H54 (cell line): ENCODE data around the gene MAP1LC3B.
A peak's percentile ranks its signal among the peaks of the same experiment; 100 is the strongest.

Experiments
- DNase-seq: peaks from one replicate; pipeline ENCODE4 v3.0.0; 2011; ENCODE audit warnings: low spot score, mixed read lengths; ENCODE audit not compliant: insufficient read length
- FAIRE-seq: peaks from 3 replicates; lab custom pipeline; 2011; peaks lifted over from hg19 to GRCh38; lab: Jason Lieb, UNC
- POLR2A ChIP-seq: IDR thresholded peaks from 2 replicates; pipeline ENCODE4 v1.6.1; 2011; ENCODE audit warnings: low read depth, mild to moderate bottlenecking, low read length

Gene MAP1LC3B

DNA sequence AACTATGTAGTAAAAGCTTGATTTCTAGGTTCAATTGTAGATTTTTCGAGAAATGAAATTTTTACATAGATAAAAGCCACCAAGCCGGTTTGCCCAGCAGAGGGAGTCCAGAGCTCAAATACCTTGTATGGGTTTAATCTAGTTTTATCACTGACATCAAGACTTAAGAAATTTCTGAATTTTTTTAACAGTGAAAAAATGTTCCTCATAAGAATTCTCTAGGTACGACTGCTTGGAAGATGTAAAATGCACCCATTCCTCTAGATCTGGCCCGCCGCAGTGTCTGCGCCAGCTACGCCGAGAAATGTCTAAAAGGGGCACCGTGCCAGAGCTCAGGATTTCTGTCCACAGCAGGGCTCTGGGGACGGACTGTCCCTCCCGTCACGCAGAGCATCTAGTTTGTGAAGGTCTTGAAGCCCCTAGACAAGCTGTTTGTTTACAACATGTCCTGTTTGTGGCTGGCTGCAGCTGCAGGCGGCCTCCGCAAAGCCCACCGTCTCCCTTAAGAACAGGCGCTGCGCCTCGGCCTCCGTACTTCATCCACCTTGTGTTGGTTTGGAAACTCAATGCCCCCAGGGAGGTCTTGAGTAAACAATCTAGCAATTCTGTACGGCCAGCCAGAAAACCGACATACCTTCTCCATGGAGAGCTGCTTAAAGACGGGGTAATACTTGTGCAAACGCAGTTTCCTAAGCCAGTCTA is 24.8 kb downstream of the MAP1LC3B start:
- no peak for TF ChIP-seq POLR2A
- DNase-seq (peak; percentile 30), FAIRE-seq (no peak)

DNA sequence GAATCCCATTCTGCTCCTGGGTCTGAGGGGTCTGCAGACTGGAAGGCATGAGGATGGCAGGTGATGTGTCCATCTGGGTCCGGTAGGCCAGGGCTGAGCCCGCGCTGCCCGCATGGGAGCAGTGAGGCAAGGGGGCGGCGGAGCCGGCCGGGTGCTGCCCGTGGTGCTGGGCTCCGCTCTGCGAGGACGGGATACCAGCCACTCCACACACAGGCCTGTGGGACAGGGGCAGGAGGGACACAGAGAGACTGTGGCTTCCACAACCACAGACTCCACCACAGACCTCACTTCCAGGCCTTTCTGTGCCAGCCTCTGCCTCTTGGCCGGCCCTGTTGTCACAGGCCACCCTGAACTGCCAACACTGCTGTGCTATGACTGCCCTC is 25.4 kb downstream of the MAP1LC3B start:
- TF ChIP-seq POLR2A: no peak
- DNase-seq: no peak
- no peak for FAIRE-seq

DNA sequence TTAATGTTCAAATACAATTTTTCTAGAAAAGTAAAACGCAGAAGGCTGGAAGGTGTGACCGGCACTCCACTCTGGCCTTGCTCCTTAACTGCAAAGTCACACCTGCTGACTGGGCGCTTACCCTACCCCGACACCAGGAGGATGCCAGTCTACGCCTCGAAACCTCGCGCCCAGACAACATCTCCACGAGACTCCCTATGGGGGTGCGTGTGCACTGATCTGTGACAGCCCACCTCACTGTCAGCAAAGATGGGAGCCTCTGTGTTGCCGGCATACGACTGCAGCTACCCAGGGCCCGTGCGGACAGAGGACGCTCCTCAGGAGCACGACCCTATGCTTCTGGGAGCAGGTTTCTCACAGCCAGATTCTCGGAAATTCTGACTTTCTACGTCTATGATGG is 26.1 kb downstream of the MAP1LC3B start:
- no peak for TF ChIP-seq POLR2A
- no peak for DNase-seq
- FAIRE-seq: no peak

DNA sequence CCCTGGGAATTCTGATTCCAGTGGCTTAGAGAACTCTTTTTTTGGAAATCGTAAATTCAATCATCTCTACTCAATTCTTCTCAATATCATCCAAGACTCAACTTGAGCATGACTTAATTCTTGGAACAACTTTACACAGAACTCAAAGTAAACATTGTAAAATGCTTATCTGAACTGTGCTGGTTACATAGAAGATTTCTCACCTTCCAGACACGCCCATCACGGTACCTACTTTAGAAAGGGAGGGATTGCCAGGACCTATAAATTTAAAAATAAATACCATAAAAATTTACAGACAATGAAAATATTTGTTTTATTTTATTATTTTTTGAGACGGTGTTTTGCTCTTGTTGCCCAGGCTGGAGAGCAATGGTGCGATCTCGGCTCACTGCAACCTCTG is 26.5 kb downstream of the MAP1LC3B start:
- TF ChIP-seq POLR2A: no peak

DNA sequence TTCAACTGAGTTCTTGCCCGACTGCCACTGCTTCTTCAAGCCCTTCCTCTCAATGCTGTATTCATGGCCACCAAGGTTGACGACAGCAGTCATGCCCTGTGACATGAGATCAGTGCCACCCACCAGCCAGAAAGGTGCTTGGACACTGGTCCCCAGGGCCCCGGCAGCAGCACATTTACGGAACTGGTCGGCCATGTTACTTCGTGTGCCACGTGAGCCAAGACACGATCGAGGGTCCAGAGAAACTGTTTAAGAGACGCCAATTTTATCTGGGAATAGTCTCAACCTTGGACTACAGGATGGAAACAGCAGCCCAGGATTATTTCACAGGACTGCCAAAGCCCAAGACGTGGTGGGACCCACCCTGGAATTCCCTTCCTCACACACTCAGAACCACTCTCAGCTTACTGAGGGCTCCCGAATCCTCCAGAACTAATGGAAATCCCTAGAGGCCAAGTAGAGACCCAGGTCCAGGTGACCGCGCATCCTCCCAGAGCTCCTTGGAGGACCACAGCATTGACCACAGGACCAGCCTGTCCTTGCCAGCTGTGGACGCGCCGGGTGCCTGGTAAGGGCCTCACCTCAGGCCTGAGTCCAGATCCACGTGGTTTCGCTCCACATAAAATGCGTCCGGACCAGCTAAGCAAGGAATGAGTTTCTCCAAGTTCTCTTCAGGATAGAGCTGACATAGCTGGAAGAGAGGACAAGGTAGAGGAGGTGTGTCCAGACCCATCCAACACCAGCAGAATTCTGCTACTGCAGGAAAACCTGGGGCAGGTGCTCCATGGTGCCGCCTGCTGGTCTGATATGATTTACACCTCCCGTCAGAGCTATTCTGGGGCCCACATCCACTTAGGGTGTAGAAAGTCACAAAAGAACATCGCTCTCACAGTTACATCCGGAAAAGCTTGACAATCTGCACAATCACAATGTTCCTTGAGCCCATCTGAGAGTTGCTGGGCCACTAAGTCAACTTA is 28.2 kb downstream of the MAP1LC3B start:
- no peak for TF ChIP-seq POLR2A

More for the DNA sequence above, 26.5 kb downstream of the MAP1LC3B start:
- no peak for FAIRE-seq
- no peak for DNase-seq

DNA sequence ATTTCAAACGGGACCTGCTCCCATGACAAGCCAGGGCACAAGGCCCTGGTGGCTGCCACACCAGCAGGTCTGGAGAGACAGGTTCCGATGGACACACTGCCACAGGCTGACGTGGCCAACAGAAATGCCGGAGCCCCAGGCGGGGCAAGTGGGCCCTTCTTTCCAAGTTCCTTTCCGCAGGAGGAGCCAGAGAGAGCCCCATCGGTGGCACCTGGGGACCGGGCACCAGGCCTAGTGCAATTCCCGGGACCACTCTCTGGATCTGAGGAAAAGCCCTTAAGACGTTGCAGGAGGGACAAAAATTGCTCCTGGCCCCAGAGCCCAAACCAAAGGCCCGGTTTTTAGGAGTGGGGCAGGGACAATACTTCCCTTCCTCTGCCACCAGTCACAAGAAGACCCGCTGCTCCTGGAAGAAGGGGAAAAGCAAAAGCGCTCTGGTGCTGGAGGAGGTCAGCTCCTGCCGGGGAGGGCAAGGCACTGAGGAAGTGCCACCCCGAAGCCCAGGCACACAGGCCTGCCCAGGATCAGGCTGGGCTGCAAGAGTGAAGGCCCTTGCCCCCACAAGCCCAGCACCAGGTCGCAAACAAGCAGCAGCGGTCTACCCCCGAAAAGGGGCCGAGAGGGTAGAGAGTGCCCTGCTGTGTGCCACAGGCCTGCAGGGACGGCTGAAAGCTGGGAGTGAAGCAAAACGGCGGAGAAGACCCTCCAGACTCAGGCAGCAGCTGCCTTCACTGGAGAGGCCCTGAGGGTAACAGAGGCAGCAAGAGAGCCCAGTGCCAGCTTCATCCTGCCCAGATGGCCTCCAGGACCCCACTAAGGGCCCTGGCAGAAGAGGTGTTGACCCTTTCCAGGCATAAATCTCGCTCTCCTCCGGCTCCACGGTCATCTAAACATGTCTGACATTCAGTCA is 29.1 kb downstream of the MAP1LC3B start:
- DNase-seq (no peak), FAIRE-seq (no peak)
- no peak for TF ChIP-seq POLR2A

More for the DNA sequence above, 28.2 kb downstream of the MAP1LC3B start:
- DNase-seq (no peak), FAIRE-seq (no peak)

DNA sequence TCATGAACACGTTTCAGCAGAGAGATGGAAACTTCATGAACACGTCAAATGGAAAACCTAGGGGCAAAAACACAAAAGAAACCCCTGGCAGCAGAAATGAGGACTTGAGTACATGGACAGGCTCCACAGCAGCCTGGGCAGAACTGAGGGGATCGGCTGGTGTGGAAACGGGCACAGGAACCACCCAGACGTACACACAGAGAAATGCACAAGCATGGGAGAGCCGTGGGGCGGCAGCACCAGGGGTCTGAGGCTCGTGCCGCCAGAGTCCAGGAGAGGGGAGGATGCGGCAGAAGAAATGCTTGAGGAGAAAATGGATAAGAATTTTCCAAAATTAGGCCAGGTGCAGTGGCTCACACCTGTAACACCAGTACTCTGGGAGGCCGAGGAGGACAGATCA is 30.0 kb downstream of the MAP1LC3B start:
- DNase-seq: no peak

DNA sequence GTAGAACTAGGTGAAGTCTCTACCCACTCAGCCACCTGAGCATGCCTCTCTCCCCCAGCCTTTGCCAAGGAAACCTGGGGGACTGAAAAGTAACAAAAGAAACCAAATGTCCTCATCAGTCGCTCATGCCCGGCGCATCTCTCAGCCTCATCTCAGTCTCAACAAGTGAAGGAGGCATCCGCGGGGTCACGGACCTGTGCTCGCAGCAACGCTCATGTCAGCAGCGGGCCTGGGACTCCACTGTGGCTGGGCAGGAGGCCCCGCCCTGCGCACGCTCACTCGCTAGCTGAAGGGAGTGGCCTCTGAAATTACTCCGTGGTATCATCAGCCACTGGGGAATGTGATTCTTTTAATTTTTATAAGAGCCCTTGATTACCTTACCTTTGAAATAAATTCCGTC is 31.3 kb downstream of the MAP1LC3B start:
- FAIRE-seq: no peak
- no peak for DNase-seq
- TF ChIP-seq POLR2A: no peak

More for the DNA sequence above, 30.0 kb downstream of the MAP1LC3B start:
- no peak for FAIRE-seq
- no peak for TF ChIP-seq POLR2A

DNA sequence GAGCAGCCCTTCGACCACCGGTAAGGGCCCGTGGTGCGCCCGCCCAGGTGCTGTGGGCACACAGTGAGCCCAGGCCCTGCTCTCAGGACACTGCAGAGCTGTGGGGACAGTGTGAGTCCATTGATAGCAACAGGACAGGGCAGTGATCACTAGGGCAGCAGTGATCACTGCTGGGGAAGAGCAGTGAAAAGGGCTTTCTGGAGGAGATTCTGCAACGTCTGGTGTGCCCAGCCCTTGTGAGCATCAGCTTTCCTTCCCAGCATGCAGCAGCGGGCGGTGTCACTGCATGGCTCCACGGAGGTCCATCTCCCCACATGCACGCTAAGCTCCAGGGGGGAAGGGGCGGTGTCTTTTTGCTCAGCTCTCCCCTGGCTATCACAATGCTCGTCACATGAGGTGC is 32.1 kb downstream of the MAP1LC3B start:
- TF ChIP-seq POLR2A: no peak
- FAIRE-seq (no peak), DNase-seq (no peak)

DNA sequence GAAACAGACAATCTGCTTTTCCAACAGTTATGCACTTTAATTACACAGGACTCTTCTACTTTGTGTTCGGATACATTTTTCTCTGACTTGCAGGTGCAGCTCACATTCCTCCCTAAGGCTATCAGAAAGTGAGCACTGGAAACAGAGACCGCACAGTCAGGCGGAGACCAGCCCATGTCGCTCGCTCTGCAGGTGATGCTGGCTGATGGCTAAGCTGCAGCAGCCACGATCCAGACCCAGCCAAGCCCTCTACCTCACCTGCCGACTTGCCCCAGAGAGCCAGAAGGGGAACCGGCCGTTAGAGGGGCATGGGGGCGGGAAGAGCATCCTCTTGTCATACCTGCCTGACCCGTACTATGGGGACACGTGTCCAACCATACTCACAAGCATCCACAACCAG is 33.8 kb downstream of the MAP1LC3B start:
- FAIRE-seq (no peak), DNase-seq (no peak)
- no peak for TF ChIP-seq POLR2A

DNA sequence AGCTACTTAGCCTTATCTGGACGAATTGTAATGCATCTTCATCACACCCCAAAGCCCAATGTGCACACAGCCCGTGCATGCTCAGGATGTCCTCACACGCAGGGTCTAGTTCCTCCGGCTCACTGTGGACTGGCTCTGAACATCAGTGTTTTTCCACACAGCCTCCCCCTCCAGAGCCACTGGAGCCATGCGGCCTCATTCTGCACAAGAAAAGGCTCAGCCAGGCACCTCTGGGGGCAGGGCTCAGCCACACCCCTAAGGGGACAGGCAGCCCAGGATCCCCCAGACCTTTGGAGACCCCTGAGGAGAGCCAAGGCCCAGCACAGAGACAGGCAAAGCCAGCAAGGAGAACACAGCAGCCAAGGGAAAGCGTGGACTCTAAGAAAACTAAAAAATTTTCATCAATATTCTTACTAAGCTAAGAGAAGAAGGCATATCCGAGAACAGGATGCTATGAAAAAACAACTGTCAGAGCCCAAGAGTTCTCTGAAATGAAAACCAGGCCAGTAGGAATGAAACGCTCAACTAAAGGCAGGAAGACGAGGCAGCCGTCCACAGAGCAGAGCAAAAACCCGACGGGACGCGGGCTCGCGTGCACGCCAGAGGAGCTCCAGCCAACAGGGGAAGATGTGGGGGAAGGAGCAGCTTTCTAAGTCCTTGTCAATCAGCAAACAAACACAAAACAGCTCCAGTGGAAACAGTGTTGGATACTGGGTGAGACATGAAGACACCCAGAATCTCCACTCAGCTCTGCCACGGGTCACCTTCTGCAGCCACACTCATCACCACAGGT is 34.5 kb downstream of the MAP1LC3B start:
- TF ChIP-seq POLR2A: no peak
- DNase-seq: no peak
- no peak for FAIRE-seq

DNA sequence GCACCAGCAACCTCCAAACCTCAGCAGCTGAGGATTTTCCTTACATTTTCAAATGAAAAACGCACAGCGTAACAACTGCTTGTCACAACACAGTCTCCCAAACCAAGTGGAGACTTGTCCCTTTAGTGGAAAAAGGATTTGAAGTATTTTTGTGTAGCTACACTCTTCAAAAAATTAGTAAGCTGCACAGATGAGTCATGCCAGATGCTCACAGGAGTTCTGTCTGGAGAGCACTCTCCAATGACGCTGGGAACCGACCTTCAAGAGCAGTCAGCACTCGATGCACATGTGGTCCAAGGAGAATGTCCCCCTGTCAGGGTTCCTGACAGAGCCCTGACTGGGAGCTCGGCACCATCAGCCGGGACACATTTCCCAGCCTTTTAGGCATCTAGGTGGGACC is 39.8 kb downstream of the MAP1LC3B start:
- peak; percentile 64 for DNase-seq
- no peak for TF ChIP-seq POLR2A
- FAIRE-seq: peak; percentile 45

DNA sequence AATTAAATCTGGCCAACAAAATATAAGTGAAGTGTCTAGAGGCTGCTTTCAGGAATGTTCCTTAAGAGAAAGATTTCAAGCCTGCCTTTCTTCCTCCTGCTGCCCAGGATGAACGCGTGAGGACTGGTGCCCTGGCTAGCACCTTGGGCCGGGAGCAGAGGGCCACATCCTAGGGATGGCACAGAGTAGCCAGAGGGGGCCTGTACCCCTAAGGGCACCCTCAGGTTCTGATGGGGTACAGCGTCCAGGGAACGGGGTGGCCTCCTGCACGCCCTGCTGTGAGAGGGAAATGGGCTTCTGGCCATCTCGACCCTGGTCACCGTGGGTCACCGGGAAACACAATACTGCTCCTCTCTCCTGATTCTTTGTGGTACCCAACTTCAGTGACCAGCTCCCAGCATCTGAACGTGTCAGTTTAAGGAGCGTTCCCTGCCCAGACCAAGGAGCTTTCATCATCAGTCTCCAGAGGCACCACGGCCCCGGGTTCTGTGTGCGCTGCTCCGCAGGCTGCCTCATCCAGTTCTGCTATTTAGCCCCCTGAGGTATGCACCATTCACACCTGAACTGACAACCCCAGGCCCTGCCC is 40.3 kb downstream of the MAP1LC3B start:
- no peak for DNase-seq
- no peak for TF ChIP-seq POLR2A
- FAIRE-seq: no peak
